Activated CD8-positive, alpha-beta memory T cell treated with anti-CD3 and anti-CD28 coated beads, Interleukin-2, amount 50 U/mL, for 1 hour (primary cell): ENCODE results near the gene SP8.

Experiments
- DNase-seq: peaks from one replicate; pipeline ENCODE4 v3.0.0-alpha.2; 2020; ENCODE audit errors: extremely low read depth

Gene SP8

DNA sequence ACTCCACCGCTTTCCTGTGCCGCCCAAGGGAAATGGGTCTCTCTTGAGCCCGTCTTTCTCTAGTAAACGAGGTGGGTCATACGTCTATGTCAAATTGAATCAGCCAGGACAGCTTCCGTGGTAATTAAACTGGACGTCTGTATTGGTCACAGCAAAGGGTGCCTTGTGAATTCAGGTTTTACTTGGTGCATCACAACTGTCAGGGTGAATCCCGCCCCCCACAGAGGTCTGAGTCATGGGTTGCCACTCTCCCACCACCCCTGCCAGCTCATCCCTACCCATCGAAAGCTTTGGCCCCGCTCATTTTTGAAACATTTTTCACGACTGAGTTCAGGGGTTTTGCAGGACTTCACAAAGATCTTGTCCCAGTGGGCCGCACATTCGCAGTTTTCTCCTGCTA is 8.0 kb upstream of the SP8 start:
- no peak for DNase-seq

DNA sequence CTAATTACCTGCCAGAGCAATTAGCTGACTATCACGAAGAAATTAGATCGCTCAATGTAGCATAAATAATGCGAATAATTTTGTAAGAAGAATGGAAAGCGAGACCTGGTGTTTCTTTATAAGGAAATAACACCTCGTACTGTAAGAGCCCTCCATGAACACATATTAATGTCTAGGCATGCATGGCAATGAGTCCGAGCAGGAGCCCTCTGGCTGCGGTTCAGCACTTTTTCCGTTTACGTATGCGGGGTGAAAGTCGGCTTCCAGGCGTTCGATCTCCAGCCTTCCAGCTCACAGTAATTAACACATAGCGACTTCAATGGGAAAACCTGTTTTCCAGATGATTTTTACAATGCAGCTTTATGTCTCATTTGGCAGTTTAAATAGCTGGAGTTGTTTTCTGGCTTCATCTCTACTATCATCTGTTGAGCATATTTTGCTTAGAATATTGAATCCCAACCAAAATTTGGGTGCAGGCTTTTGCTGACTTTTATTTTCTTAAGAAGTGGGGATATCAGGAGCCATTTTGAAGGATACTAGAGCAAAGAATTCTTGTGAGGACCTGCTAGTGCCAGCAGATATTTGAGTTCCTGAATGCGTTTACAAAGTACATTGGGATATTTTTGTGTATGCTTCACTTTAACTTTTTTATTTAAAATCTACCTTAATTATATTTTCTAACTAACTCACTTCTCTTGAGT is 7.2 kb upstream of the SP8 start:
- DNase-seq, result no peak

DNA sequence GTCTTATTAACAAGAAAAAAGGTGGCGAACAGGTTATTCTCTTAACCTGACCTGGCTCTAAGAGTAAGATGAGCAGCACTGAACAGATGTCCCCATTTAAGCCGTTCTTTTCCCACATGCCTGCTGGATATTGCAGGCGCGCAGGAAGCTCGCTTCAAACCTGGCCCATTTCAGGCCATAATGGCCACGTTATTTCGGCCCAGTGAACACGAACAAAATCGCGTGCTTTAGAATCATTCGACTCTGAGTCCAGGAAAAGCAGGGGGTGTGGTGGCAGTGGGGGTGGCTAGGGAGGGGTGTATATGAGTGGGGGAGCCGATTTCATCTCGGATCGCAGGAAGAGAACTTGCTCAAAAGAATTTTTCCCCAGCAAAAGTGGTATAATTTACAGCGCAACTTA is 6.6 kb upstream of the SP8 start:
- no peak for DNase-seq

DNA sequence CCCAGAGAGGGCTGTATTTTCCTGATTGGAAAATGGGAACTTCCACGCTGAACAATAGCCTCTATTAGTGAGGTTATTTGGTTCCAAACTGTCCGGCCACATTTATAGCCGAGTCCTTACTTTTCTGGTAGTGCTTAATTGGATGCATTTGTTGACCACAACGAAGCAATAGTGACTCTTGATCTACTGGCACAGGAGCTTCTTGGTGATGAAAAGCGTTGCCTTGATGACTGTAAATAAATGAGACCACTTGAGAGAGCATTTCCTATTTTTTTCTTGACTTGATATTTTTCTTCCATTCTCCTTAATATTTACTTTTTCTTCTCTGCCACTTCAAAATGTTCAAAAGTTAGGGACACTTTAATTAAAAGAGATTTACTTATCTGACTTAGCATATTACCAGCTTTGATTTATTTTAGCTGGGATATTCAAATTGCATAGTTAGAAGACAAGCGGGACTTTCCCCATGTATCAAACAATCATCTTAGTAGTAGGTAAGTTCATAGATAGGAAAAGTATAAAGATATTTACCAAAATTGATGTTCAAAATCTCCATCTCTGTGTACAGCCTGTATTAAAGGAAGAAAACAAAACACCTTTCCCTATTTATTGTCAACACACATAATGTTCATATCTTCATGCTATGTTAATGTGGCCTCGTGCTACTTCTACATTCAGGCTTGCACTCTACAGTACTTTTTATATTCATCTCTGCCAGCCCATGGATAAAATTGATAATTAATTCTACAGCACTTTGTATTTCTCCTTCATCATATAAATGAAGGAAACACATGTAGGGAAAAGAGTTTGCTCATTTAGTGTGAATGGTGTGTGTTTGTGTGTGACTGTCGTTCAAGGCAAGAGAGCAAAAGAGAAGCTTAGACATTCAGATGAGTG is 5.1 kb upstream of the SP8 start:
- no peak for DNase-seq

DNA sequence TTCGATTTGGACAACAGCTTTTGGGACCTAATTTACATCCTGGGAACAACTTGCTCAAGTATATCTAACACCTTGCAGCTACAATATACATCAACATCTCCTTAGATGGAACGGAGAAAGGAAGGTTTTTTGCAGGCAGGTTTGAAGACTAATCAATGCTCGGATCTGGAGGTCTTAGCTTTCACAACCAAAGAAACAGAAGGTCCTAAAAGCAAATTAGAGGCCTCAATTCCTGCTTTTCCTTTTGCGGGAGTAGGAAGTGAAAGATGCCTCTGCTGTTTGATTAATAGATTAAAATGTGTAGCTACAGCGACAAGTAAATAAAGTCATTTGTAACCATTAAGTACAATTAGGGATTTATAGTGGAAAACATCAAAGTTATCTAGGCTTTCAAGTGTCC is 3.7 kb upstream of the SP8 start:
- no peak for DNase-seq

DNA sequence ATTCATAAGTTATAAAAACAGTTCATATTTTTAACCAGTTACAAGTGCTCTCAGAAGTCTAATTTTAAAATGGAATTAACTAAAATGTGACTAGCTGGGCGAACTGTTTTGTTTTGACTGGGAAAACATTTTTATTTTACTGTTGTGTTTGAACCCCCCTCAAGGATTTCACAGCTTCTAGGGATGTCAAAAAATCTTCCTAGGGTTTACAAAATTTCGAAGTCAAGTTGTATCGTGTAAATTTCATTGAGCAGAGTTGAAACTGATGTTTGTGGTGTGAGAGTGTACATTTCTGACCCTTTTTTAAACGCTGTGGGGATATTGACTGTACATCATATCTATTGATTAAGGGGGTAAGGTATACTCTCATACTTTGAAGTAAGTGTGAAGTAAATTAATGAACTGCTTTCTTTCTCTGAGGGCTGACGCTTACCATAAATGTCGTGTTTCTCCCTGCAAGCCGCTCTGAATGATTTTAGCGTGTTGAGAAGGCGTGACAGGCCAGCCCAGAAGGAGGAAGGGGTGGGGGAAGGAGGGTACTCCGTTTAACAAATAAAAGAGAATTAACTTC is 1.8 kb upstream of the SP8 start:
- DNase-seq, result no peak

DNA sequence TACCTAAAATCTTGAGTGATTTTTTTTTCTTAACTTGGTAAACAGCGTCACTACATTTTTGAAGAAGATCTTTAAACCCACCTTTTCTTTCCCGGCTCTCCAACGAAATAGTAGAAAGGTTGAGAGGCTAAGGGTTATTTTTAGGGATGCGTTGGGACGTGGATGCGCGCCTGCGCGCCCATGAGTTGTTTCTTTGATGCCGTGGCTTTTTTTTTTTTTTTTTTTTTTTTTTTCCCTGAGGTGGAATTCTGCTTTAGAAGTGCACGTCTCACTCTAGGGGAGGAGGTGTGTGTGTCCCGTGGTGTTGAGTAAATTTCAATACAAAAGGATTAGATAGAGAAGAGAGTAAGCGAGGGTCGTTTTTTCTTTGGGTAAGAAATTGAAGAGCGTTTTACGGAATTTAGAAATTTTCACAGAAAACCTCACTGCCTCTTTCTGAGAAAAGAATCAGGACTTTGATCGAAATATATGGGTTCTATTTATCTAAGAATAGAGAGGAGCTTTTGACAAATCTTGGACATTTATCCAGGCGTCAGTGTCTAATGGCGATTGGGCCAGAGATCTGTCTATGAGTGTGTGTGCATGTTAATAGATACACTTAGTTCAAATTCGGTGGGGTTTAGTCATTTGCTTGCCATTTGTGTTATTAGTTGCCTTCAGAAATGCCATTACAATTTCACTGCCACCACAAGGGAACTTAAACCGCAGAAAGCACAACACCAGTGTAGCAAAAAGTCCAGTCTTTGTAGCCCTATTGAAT is 1.2 kb upstream of the SP8 start:
- DNase-seq, result no peak

DNA sequence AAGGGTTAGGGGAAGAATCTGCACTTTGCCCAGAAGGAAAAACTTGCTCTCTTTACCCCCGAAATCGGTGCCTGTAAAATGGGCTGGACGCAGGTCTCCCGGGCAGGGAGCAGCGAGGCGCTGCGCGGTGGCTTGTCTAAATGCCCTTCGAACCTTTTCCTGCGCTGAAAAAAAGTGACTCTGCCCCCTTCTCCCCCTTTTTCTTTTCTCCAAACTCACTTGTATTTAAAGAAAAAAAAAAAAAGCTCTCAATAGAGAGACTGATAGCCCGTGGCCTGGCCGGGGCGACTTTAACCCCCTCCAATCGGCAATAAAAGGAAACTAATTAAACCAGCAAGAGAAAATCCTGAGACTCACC is 286 bp downstream of the SP8 start:
- DNase-seq, result no peak

DNA sequence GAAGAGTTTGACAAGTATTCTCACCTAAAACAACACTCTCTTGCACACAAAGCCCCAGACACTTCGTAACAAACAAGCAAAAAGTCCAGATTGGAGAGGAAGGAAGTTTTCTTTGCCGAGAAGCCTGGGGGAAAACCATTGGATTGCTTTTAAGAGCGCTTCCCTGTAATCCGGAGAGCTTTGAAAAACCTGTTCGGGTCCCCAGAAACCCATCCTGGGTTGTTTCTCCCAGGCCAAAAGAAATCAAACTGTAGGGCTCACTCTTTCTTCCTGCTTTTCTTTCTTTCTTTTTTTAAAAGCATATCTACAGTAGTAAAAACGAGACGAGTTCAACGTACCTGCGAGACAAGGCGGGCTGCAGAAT is 655 bp downstream of the SP8 start:
- DNase-seq, result no peak

DNA sequence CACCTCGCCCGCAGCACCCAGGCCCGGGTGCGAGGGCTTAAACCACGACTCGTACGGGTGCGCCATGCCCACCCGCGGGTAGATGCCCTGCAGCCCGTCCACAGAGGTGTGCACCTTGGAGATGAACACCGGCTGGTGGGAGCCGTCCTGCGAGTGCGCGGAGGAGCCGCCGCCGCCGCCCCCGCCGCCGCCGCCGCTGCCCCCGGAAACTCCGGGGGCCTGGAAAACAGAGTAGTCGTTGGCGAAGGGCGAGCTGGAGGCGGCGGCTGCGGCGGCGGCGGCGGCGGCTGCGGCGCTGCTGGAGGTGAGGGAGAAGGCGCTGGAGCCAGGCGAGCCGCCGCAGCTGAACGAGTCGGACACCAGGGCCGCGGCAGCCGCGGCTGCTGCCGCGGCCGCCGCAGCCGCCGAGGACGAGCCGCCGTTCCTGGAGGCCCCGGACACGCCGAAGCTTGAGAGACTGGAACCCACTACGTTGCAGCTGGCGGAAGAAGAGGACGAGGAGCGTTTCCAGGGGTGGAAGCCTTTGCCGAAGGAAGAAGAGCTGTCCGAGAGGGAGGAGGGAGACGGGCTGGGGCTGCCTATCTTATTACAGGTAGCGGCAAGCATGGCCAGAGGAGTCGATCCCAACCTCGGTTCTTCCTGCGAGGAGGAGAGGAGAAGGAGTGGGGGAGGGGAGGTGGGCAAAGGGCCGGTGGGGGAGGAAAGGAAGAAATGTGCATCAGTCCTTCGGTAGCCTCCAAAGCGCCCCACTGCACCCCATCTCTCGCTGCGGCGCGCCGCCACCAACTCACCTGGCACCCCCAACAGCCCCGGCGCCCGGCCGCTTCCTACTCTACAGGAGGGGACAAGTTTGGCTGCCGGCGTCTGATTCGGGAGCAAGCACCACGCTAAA is 1.3 kb downstream of the SP8 start:
- DNase-seq, result no peak

DNA sequence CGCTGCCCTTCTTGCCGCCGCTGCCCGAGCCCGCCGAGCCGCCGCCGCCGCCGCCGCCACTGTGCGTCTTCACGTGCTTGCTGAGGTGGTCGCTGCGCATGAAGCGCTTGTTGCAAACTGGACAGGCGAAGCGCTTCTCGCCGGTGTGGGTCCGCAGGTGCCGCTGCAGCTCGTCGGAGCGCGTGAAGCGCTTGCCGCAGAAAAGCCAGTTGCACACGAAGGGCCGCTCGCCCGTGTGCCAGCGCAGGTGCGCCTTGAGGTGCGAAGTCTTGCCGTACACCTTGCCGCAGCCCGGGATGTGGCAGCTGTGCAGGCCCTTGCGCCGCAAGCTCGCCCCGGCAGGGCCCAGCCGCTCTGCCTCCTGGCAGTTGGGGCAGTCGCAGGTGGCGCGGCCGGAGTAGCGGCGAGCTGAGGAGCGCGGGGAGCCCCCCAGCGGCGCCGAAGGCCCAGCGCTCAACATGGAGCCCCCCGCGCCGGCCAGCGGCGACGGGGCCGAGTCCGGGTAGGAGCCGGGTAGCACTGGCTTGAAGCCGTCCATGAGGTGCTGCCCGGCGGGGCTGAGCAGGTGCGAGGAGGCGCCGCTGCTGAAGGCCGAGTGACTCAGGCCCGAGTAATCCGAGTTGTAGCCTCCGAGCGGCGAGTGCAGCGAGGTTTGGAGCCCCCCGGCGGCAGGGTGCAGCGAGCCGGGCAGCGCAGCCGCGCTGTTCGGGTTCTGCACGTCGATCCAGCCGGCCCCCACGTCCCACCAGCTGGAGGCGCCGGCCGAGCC is 2.1 kb downstream of the SP8 start:
- DNase-seq, result no peak

DNA sequence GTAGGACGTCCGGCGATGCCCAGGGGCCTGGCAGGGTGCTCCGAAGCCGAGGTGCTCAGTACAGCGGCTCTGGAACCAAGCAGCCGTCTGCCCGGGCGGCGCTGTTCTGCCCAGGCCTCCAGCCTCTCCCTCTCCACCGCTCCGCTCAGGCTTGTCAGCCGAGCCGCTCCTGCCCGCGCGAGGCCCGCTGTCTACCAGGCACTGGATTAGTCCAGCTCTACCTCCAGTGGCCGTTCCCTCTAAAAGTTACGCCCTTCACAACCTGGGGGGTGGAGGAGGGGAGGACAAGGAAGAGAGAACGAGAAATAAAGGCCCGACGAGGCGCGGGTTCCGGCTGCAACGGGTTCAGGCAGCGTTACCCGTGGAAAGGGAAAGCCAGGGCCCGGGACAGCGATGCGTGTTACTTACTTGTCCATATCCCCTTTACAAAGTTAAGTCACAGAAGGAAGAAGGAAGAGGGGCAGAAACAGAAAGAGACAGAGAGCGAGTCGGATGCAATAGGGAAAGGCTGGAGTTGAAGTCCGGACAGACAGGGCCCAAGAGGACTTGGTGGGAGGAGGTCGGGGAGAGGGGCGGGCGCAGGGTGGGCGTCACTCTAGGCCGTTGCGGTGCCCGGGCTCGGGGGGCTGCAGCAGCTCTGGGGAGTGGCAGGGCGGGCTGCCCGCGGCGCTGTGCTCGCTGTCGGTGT is 2.8 kb downstream of the SP8 start:
- DNase-seq, result no peak

DNA sequence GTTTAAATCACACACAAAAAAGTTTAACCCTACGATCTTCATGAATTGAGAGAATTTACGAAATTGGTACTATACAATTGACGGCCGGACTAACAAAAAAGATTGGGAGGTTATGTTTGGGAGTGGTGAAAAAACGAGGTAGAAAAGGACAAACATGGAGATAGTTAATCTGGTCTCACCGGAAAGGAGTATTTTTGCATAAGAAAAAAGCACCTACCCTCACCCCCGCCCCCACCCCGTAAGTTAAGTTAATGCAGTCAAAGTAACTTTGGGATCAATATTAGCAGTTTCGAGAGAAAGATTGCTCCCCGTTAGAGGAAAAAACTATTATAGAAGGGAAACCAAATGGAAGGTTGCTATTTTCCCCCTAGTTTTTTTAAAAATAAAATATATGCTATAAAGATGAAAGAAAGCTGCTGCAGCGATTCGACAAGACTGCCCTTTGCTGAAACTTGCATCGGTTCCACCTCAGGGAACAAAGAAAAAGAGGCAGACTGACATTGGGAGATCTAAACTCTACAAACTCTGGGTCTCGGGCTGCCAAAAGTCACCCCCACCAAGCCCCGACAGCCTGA is 3.5 kb downstream of the SP8 start:
- DNase-seq, result no peak

DNA sequence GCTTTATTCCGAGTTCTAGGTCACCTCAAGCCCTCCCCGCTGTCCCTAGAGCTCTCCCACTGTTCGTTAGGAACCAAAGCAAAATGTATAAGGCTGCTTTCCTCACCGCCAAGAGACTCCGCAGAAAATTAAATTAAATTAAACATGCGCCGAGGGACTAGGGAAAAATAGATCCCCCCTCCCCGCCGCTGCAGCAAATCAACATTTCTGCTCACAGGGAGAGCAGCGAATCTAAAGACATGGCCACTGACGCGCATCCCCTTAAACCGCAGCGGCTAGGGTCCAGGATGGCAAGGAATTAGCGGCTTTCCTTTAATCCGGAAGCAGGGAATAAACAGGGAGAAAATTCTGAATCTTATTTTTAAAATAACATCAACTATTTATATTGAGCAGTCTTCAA is 7.6 kb downstream of the SP8 start:
- no peak for DNase-seq

DNA sequence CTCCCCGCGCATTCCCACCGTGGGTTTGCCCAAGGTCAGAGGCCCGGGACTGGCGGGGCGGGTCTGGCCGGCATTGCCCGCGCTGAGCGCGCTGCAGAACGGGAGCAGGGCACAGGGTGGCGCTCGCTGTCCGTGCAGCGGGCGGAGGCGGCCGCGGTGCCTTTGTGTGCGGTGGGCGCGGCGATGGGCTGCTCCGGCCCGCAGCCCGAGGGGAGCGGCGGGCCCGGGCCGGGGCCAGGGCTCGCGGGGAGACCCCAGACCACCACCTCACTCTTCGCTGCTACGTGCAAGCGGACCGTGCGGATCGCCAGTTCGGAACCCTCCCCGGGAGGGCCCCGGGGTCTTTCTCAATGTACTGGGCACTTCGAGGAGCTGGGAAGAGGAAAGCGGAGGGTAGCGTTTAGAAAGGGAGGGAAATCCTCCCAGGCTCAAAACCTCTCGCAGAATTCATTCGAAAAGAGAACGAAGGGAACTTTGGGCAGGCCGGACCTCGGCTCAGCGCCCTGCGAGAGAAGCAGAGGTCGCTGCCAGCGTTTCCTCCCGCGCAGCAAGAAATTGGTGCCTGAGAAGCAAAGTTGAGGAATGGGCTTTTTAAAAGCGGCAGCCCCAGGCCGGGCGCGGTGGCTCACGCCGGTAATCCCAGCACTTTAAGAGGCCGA is 8.5 kb downstream of the SP8 start:
- DNase-seq, result no peak

DNA sequence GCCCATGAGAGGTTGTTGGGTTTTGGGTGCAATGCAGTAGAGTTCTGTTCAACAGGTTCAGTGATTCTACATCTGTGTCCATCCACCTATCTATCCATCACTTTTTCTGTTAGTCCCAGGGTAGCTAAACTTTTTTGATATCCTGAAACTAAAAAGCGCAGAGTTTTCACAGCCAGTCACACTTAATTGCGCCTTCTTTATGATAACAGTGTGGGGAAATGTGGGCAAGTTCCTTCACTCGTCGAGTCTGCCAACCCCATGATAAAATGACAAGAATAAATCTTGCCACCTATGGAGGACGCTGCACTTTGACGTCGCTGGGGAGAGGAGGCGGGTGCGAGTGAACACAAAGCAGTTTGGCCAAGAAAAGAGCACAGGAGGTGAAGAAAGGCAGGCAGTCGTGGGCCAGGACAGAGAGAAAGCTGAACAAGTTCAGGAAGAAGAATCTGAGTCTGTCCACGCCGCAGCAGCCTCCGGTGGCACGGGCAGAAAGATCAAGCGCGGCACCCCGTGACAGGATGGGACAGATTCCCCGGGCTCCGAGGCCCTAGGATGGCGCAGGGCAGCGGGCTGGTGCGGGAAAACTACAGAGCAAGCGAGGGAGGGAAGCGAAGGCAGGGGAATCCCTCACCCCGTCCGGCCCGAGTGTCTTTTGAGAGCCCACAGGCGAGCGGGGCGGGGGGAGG is 9.2 kb downstream of the SP8 start:
- DNase-seq, result no peak

DNA sequence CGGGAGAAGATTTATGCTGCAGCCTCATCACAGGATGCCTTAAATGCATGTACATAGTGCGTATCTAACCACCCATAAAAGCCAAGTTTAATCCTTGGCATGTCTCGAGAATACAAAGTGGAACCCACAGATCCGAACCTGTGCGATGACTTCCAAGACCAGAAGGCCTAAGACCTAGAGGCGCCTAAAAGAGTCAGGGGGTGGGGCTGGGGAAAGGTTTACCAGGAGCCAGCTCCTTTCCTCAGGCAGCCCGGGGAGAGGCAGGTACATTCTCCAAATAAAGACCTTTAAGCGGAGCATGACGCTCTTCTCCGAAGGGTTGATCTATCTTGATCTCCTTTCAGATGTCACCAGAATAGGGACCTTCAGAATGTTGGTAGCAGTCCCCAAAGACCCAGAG is 9.7 kb downstream of the SP8 start:
- no peak for DNase-seq

DNA sequence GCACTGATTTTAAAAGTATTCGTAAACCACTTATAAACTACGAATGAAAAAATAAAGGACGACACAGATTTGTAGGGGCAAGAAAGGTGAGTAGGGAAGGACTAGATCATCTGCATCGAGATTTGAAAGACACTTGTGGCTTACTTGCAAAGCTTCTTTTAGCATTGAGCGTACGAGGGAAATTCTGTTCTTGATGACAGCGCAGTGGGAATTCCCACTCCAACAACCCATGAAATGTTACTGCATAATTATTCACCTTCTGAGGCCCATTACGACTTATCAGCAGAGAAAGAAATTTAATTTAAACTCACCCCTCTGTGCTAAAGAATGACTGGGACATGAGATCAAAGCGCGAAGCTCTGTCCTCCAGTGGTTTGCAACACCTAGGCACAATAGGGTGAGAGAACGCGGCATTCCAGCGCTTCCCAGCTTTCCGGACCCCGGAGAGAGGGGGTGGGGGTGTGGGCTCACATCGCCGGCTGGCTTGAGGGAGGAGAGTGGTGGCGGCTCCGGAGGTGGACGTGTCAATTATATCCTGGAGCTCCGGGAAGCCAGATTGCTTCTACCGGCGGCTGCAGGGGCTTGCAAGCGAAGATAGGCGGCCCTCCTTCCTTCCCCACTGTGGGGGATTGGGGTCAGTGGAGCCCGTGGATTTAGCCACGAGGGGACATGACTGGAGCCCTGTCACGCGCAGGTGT is 10.3 kb downstream of the SP8 start:
- DNase-seq, result no peak
